ENCODE measurements around the gene LINC01488. TPM values are rescaled to one million over a fixed set of nuclear protein-coding genes. Genes with fewer than 3 reads are reported as not detected.

Gene LINC01488
- total and polyA plus RNA-seq, 9 of the 15 experiments (the other 6 are each of a cell fraction or from before 2014, with no cell fraction given): not detected

DNA sequence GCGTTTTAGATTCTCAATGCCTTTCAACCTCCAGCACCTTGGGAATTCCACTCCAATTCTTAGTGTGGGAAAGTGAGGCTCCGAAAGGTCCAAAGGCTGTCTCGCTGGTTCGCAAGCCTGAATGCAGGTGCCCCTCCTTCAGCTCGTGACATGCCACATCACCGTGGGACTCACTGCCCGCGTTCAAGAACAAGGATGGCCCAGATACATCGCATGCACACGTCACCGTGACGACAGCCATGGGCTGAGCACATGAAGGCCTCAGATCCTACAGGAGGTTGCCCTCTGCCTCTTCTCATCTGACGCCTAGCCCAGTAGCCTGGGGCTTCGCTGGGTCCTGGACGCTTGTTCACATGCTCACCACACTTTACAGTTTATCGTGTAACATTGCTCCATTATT lies 4.4 kb upstream of the LINC01488 start:
- intact Hi-C loops (cut with micrococcal nuclease): no loop called here
- no peak for DNase-seq (ENCODE audit: extremely low read depth in 1 of 4, low spot score in 3 of 4)
- FAIRE-seq: no peak
- H3K27ac ChIP-seq (ENCODE audit: extremely low read depth, low read depth, low read length): no peak overlapping the region
- H3K27me3 ChIP-seq (ENCODE audit: control insufficient read depth in 2 of 2, insufficient read depth in 2 of 2, low read length in 2 of 2): peaks cover 15 to 45% of the 10 kb centered on the region in 2 experiments
- H3K4me1 ChIP-seq (replicated peaks in 1 of 2; ENCODE audit: control insufficient read depth in 2 of 2, insufficient read depth in 2 of 2, low read length in 2 of 2): peaks cover 2 to 27% of the 10 kb centered on the region in 2 experiments; a peak in 3 of 5 replicates
- no peaks in the 10 kb centered on the region for H3K9me1 ChIP-seq (ENCODE audit: control insufficient read depth, insufficient read depth, low read length)
- H4K20me1 ChIP-seq (replicated peaks; ENCODE audit: control insufficient read depth, insufficient read depth, low read length): no peaks in the 10 kb centered on the region
- WGBS (ENCODE audit: insufficient coverage, low coverage, missing lambda C conversion rate): 37% methylated on average over 15 of the region's 16 CpGs
- ChIA-PET CTCF (ENCODE audit: low intra/inter-chr PET ratio) (no interaction called here), POLR2A (interaction anchor here (0.6 kb wide), 1 partner anchor 544 kb away, joined by 3 read pairs; no protein-coding TSS in a partner anchor)
- BruUV-seq (replicated peaks): no TSS peak
- H3K4me3 ChIP-seq: no peak overlapping the region
- H3K4me2 ChIP-seq (ENCODE audit: insufficient read depth, low read length): no peak overlapping the region
- no peak overlapping the region for H2AFZ ChIP-seq (ENCODE audit: low read depth, low read length)
- H3K9me3 ChIP-seq (replicated peaks; ENCODE audit: control insufficient read depth, insufficient read depth, low read depth, low read length): no peaks in the 10 kb centered on the region
- no peak for ATAC-seq
- TF ChIP-seq TOE1 (IDR thresholded peaks at IDR 0.05; ENCODE audit: borderline replicate concordance): no peak
- TF ChIP-seq TOE1 (CRISPR knock-in tag; IDR thresholded peaks at IDR 0.05; ENCODE audit: borderline replicate concordance, low read depth): no peak
- TF ChIP-seq ATF1 (CRISPR knock-in tag; IDR thresholded peaks at IDR 0.05): no peak
- peak; percentile 29; the same call in 1 of the 2 replicates for TF ChIP-seq ATF1 (tag; IDR thresholded peaks at IDR 0.05)
- H3K9ac ChIP-seq (ENCODE audit: insufficient read depth in 1 of 2, low read depth in 2 of 2, low read length in 2 of 2): no peak overlapping the region
- H3K79me2 ChIP-seq (ENCODE audit: control insufficient read depth, insufficient read depth, low read length): no peaks in the 10 kb centered on the region
- no peaks in the 10 kb centered on the region for H3K36me3 ChIP-seq (ENCODE audit: control insufficient read depth, insufficient read depth, low read length)
- in situ Hi-C loops (cut with MboI): no loop called here

- FAIRE-seq (no peak), DNase-seq (ENCODE audit: extremely low read depth in 1 of 4, low spot score in 3 of 4) (no peak), ATAC-seq (no peak)
- H3K36me3 ChIP-seq (ENCODE audit: control insufficient read depth, insufficient read depth, low read length): no peaks in the 10 kb centered on the region
- CTCF ChIA-PET (ENCODE audit: low intra/inter-chr PET ratio): no interaction called here
- H3K9me1 ChIP-seq (ENCODE audit: control insufficient read depth, insufficient read depth, low read length): no peaks in the 10 kb centered on the region
- no peak overlapping the region for H3K4me2 ChIP-seq (ENCODE audit: insufficient read depth, low read length)
- WGBS (ENCODE audit: insufficient coverage, low coverage, missing lambda C conversion rate): 13% methylated on average over 17 of the region's 19 CpGs
- peaks cover 0 to 29% of the 10 kb centered on the region in 2 experiments; a peak in 2 of 5 replicates for H3K4me1 ChIP-seq (replicated peaks in 1 of 2; ENCODE audit: control insufficient read depth in 2 of 2, insufficient read depth in 2 of 2, low read length in 2 of 2)
- in situ Hi-C loops (cut with MboI): no loop called here
- H3K9ac ChIP-seq (ENCODE audit: insufficient read depth in 1 of 2, low read depth in 2 of 2, low read length in 2 of 2): no peak overlapping the region
- POLR2A ChIA-PET: interaction anchor here (0.6 to 1.3 kb wide), 3 partner anchors 10 to 435 kb away, joined by 3 to 4 read pairs (median 3); no protein-coding TSS in a partner anchor
- no peaks in the 10 kb centered on the region for H3K79me2 ChIP-seq (ENCODE audit: control insufficient read depth, insufficient read depth, low read length)
- no peaks in the 10 kb centered on the region for H3K9me3 ChIP-seq (replicated peaks; ENCODE audit: control insufficient read depth, insufficient read depth, low read depth, low read length)
- BruUV-seq (replicated peaks): no TSS peak
- H3K27me3 ChIP-seq (ENCODE audit: control insufficient read depth in 2 of 2, insufficient read depth in 2 of 2, low read length in 2 of 2): peaks cover 20 to 54% of the 10 kb centered on the region in 2 experiments
- no peaks in the 10 kb centered on the region for H4K20me1 ChIP-seq (replicated peaks; ENCODE audit: control insufficient read depth, insufficient read depth, low read length)
- H3K27ac ChIP-seq (ENCODE audit: extremely low read depth, low read depth, low read length): no peak overlapping the region
- intact Hi-C loops (cut with micrococcal nuclease): no loop called here
- no peak overlapping the region for H2AFZ ChIP-seq (ENCODE audit: low read depth, low read length)
- H3K4me3 ChIP-seq: no peak overlapping the region
- TF ChIP-seq MED1 (CRISPR knock-in tag; IDR thresholded peaks at IDR 0.05; ENCODE audit: borderline replicate concordance) (no peak), COPS2 (conservative IDR thresholded peaks at IDR 0.05) (no peak), MAFF (IDR thresholded peaks at IDR 0.05; ENCODE audit: low read length) (no peak), CREB1 (IDR thresholded peaks at IDR 0.05) (no peak), CREB1 (CRISPR knock-in tag; IDR thresholded peaks at IDR 0.05) (no peak), GABPB1 (CRISPR knock-in tag; IDR thresholded peaks at IDR 0.05) (no peak), ZNF133 (CRISPR knock-in tag; IDR thresholded peaks at IDR 0.05) (no peak), MTA2 (IDR thresholded peaks at IDR 0.05; ENCODE audit: low read depth) (no peak), ZKSCAN8 (CRISPR knock-in tag; IDR thresholded peaks at IDR 0.05) (no peak)
- TF ChIP-seq, protein P1, sequence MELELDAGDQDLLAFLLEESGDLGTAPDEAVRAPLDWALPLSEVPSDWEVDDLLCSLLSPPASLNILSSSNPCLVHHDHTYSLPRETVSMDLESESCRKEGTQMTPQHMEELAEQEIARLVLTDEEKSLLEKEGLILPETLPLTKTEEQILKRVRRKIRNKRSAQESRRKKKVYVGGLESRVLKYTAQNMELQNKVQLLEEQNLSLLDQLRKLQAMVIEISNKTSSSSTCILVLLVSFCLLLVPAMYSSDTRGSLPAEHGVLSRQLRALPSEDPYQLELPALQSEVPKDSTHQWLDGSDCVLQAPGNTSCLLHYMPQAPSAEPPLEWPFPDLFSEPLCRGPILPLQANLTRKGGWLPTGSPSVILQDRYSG (tag; conservative IDR thresholded peaks at IDR 0.05; ENCODE audit: low read depth): no peak
- TF ChIP-seq, protein P2, sequence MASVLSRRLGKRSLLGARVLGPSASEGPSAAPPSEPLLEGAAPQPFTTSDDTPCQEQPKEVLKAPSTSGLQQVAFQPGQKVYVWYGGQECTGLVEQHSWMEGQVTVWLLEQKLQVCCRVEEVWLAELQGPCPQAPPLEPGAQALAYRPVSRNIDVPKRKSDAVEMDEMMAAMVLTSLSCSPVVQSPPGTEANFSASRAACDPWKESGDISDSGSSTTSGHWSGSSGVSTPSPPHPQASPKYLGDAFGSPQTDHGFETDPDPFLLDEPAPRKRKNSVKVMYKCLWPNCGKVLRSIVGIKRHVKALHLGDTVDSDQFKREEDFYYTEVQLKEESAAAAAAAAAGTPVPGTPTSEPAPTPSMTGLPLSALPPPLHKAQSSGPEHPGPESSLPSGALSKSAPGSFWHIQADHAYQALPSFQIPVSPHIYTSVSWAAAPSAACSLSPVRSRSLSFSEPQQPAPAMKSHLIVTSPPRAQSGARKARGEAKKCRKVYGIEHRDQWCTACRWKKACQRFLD (CRISPR knock-in tag; IDR thresholded peaks at IDR 0.05): no peak
Measured at GRCh38 chr11:69479591-69480271, 1.7 kb upstream of the LINC01488 start.

Data from K562 (cell line).